B cell (primary cell): ENCODE data around the gene PRSS56.

Experiments
- EZH2 ChIP-seq: IDR thresholded peaks from 2 replicates; pipeline ENCODE4 v1.6.1; 2012; ENCODE audit warnings: borderline replicate concordance, low read depth, mild to moderate bottlenecking, moderate library complexity, low read length; ENCODE audit not compliant: insufficient read depth, poor library complexity, severe bottlenecking
- TF ChIP-seq, protein P1 (sequence below): fragments of 200-600 bp; IDR thresholded peaks from one replicate; pipeline ENCODE4 v1.8.0; 2022; ENCODE audit warnings: antibody characterized with exemption, mild to moderate bottlenecking

DNA sequence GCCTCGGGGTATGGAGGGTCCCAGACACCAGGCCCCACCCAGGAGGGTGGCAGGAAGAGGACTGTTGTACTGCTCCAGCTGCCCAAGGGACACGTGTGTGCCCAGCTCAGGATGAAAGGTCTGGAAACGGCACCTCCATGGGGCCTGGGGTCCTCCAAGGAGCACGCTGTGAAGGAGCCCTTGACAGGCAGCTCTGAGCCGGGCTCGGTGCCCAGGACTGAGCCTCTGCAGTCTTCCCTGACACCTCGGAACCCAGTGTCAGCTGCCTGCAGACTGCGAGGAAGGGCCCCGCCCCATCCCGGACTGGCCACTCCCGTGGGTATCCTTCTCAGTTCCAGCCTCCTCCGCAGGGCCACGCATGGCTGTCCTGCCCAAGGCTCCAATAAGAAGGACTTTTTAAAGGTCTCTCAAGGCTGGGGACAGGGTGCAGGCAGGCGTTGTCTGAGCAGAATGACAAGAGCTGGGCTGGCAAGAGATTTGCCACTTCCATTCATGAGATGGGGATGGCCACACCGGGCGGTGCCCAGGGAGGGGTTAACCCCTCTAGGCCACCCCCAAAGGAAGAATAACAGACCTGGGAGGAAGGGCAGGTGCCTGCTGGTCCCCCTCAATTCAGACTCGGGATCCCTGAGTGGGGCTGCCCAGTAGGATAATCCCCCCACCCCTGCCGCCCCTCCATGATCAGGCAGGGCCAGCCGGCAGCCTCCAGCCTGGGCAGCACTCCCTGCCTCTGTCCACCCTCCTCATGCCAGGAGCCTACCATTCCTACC is 41.4 kb upstream of the PRSS56 start:
- TF ChIP-seq, protein P1, sequence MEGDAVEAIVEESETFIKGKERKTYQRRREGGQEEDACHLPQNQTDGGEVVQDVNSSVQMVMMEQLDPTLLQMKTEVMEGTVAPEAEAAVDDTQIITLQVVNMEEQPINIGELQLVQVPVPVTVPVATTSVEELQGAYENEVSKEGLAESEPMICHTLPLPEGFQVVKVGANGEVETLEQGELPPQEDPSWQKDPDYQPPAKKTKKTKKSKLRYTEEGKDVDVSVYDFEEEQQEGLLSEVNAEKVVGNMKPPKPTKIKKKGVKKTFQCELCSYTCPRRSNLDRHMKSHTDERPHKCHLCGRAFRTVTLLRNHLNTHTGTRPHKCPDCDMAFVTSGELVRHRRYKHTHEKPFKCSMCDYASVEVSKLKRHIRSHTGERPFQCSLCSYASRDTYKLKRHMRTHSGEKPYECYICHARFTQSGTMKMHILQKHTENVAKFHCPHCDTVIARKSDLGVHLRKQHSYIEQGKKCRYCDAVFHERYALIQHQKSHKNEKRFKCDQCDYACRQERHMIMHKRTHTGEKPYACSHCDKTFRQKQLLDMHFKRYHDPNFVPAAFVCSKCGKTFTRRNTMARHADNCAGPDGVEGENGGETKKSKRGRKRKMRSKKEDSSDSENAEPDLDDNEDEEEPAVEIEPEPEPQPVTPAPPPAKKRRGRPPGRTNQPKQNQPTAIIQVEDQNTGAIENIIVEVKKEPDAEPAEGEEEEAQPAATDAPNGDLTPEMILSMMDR, result no peak
- no peak for TF ChIP-seq EZH2
